IPS-NIHi7 (cell line): ENCODE data around the gene ROMO1.
"Not testable (repeated sequence)": the region's sequence is repeated elsewhere in the genome, so short reads cannot be mapped to it uniquely, and the experiment has no call there.

Experiments
- DNase-seq: peaks from one replicate; pipeline ENCODE4 v3.0.0; 2012; ENCODE audit warnings: mixed read lengths; ENCODE audit errors: extremely low spot score

Gene ROMO1

GRCh38 chr20:35730583-35731468 is 31.6 kb downstream of the ROMO1 start:
- no peak for DNase-seq

GRCh38 chr20:35731469-35731788 is 32.2 kb downstream of the ROMO1 start:
- no peak for DNase-seq

- no peak for DNase-seq
Measured at GRCh38 chr20:35731862-35732643, 32.8 kb downstream of the ROMO1 start.

GRCh38 chr20:35732644-35732982 is 33.4 kb downstream of the ROMO1 start:
- no peak for DNase-seq

- no peak for DNase-seq
Measured at GRCh38 chr20:35734374-35734773, 35.2 kb downstream of the ROMO1 start.

GRCh38 chr20:35734777-35735649 is 35.8 kb downstream of the ROMO1 start:
- DNase-seq = no peak

- DNase-seq = no peak
Measured at GRCh38 chr20:35735826-35736470, 36.7 kb downstream of the ROMO1 start.

GRCh38 chr20:35737865-35738333 is 38.7 kb downstream of the ROMO1 start:
- no peak for DNase-seq

- no peak for DNase-seq
Measured at GRCh38 chr20:35738410-35739179, 39.4 kb downstream of the ROMO1 start.

- no peak for DNase-seq
Measured at GRCh38 chr20:35739294-35740163, 40.3 kb downstream of the ROMO1 start.

- DNase-seq = peak; percentile 97
Measured at GRCh38 chr20:35741892-35742740, 42.9 kb downstream of the ROMO1 start, which contains the start of gene RBM39. Gene RBM39, minus strand, starts transcription at chr20:35742260. Its CDS starts 1,386 bp downstream, at chr20:35740874.

GRCh38 chr20:35742741-35743523 is 43.7 kb downstream of the ROMO1 start:
- DNase-seq = peak; percentile 17

GRCh38 chr20:35743693-35744491 is 44.7 kb downstream of the ROMO1 start:
- no peak for DNase-seq

GRCh38 chr20:35744492-35744841 is 45.3 kb downstream of the ROMO1 start:
- not testable (repeated sequence) for DNase-seq
